NT2/D1 (cell line): ENCODE measurements around the gene DIDO1.

Source experiments
- DNase-seq: peaks from one replicate; pipeline ENCODE4 v3.0.0-alpha.2; 2011; ENCODE audit warnings: low read depth, low spot score
- H3K27me3 ChIP-seq: 2 replicates; pipeline ENCODE4 v1.6.0; 2011; ENCODE audit warnings: mild to moderate bottlenecking; ENCODE audit not compliant: insufficient read length, insufficient read depth
- H3K36me3 ChIP-seq: 2 replicates; pipeline ENCODE4 v1.6.1; 2011; ENCODE audit warnings: mild to moderate bottlenecking, low read length, mixed read lengths; ENCODE audit not compliant: insufficient read depth, insufficient read length
- H3K4me1 ChIP-seq: 2 replicates; pipeline ENCODE4 v1.5.1; 2011; ENCODE audit not compliant: insufficient read depth, insufficient read length
- H3K4me3 ChIP-seq: 2 replicates; pipeline ENCODE4 v1.5.1; 2011; ENCODE audit warnings: low read depth; ENCODE audit not compliant: insufficient read length
- H3K9ac ChIP-seq: 2 replicates; pipeline ENCODE4 v1.6.0; 2011; ENCODE audit warnings: low read depth; ENCODE audit not compliant: insufficient read length
- H3K9me3 ChIP-seq: 2 replicates; pipeline ENCODE4 v1.5.1; 2011; ENCODE audit warnings: mild to moderate bottlenecking, low read length; ENCODE audit not compliant: insufficient read depth
- SUZ12 ChIP-seq: IDR thresholded peaks from 2 replicates; pipeline ENCODE4 v1.6.1; 2011; ENCODE audit not compliant: insufficient read length, insufficient read depth; ENCODE audit errors: extremely low read depth
- YY1 ChIP-seq: IDR thresholded peaks from 2 replicates; pipeline ENCODE4 v1.6.1; 2011; ENCODE audit not compliant: insufficient read length, insufficient read depth
- ZNF274 ChIP-seq: IDR thresholded peaks from 2 replicates; pipeline ENCODE4 v1.6.1; 2011; ENCODE audit warnings: mild to moderate bottlenecking, low read depth, low read length

Gene DIDO1

GRCh38 chr20:62841705-62842212 is 84.5 kb downstream of the DIDO1 start:
- Histone ChIP-seq H3K36me3 (peaks cover 62% of the 10 kb centered on the region), H3K27me3 (no peaks in the 10 kb centered on the region), H3K4me3 (no peak overlapping the region), H3K4me1 (no peaks in the 10 kb centered on the region), H3K9me3 (peaks cover 3% of the 10 kb centered on the region; the same call in 1 of the 2 replicates), H3K9ac (no peak overlapping the region)
- TF ChIP-seq SUZ12: no peak
- TF ChIP-seq ZNF274: no peak
- no peak for TF ChIP-seq YY1
- DNase-seq: no peak

- Histone ChIP-seq H3K4me1 (peaks cover 2% of the 10 kb centered on the region), H3K36me3 (peaks cover 63% of the 10 kb centered on the region), H3K27me3 (no peaks in the 10 kb centered on the region), H3K9ac (no peak overlapping the region), H3K9me3 (peaks cover 3% of the 10 kb centered on the region; the same call in 1 of the 2 replicates), H3K4me3 (no peak overlapping the region)
- TF ChIP-seq ZNF274: no peak
- TF ChIP-seq SUZ12: no peak
- no peak for TF ChIP-seq YY1
- DNase-seq: no peak
Measured at GRCh38 chr20:62840244-62841197, 85.8 kb downstream of the DIDO1 start.

- no peak overlapping the region for H3K9ac ChIP-seq
- peaks cover 3% of the 10 kb centered on the region; the same call in 1 of the 2 replicates for H3K9me3 ChIP-seq
- peaks cover 68% of the 10 kb centered on the region for H3K36me3 ChIP-seq
- TF ChIP-seq YY1: no peak
- TF ChIP-seq SUZ12: no peak
- no peak for TF ChIP-seq ZNF274
- peaks cover 2% of the 10 kb centered on the region for H3K4me1 ChIP-seq
- no peak for DNase-seq
- no peak overlapping the region for H3K4me3 ChIP-seq
- no peaks in the 10 kb centered on the region for H3K27me3 ChIP-seq
Measured at GRCh38 chr20:62839816-62840215, 86.5 kb downstream of the DIDO1 start.

- H3K9me3 ChIP-seq: peaks cover 2% of the 10 kb centered on the region; the same call in 1 of the 2 replicates
- no peaks in the 10 kb centered on the region for H3K27me3 ChIP-seq
- peaks cover 72% of the 10 kb centered on the region for H3K36me3 ChIP-seq
- H3K4me3 ChIP-seq: no peak overlapping the region
- TF ChIP-seq YY1: no peak
- TF ChIP-seq SUZ12: no peak
- TF ChIP-seq ZNF274: no peak
- no peak for DNase-seq
- H3K9ac ChIP-seq: no peak overlapping the region
- H3K4me1 ChIP-seq: peaks cover 2% of the 10 kb centered on the region
Measured at GRCh38 chr20:62839261-62839660, 87.0 kb downstream of the DIDO1 start.

- H3K9ac ChIP-seq: no peak overlapping the region
- H3K27me3 ChIP-seq: no peaks in the 10 kb centered on the region
- H3K4me1 ChIP-seq: peaks cover 2% of the 10 kb centered on the region
- no peak for TF ChIP-seq ZNF274
- TF ChIP-seq YY1: no peak
- TF ChIP-seq SUZ12: no peak
- H3K9me3 ChIP-seq: no peaks in the 10 kb centered on the region
- H3K36me3 ChIP-seq: peaks cover 75% of the 10 kb centered on the region
- H3K4me3 ChIP-seq: no peak overlapping the region
- no peak for DNase-seq
Measured at GRCh38 chr20:62838128-62838891, 88.0 kb downstream of the DIDO1 start.

- no peaks in the 10 kb centered on the region for H3K9me3 ChIP-seq
- DNase-seq: no peak
- H3K4me3 ChIP-seq: no peak overlapping the region
- peaks cover 80% of the 10 kb centered on the region for H3K36me3 ChIP-seq
- TF ChIP-seq YY1 (no peak), SUZ12 (no peak), ZNF274 (no peak)
- H3K9ac ChIP-seq: no peak overlapping the region
- no peaks in the 10 kb centered on the region for H3K27me3 ChIP-seq
- H3K4me1 ChIP-seq: peaks cover 7% of the 10 kb centered on the region
Measured at GRCh38 chr20:62837790-62838127, 88.5 kb downstream of the DIDO1 start.

- Histone ChIP-seq H3K9me3 (no peaks in the 10 kb centered on the region), H3K27me3 (no peaks in the 10 kb centered on the region), H3K4me3 (no peak overlapping the region), H3K9ac (no peak overlapping the region), H3K36me3 (peaks cover 86% of the 10 kb centered on the region), H3K4me1 (peaks cover 12% of the 10 kb centered on the region)
- DNase-seq: no peak
- no peak for TF ChIP-seq SUZ12
- no peak for TF ChIP-seq ZNF274
- no peak for TF ChIP-seq YY1
Measured at GRCh38 chr20:62836967-62837490, 89.3 kb downstream of the DIDO1 start.
